ENCODE data around the gene SCFD2. TPM values are rescaled to one million over a fixed set of nuclear protein-coding genes. Genes with fewer than 3 reads are reported as not detected.

SCFD2 gene
- total RNA-seq, 1 donor = 24.2 TPM

- Histone ChIP-seq H3K4me3 (ENCODE audit: insufficient read depth, low read length) (no peak overlapping the region), H3K27me3 (ENCODE audit: insufficient read depth, low read length) (no peaks in the 10 kb centered on the region), H3K79me2 (ENCODE audit: insufficient read depth, low read length) (peaks cover 8% of the 10 kb centered on the region), H3K36me3 (ENCODE audit: insufficient read depth, low read length) (no peaks in the 10 kb centered on the region), H3K9me3 (ENCODE audit: low read depth, low read length) (no peaks in the 10 kb centered on the region), H3K4me1 (ENCODE audit: insufficient read depth, low read length) (peaks cover 16% of the 10 kb centered on the region), H4K20me1 (ENCODE audit: insufficient read depth, low read length) (no peaks in the 10 kb centered on the region), H2AFZ (ENCODE audit: low read length) (no peak overlapping the region), H3K27ac (ENCODE audit: low read depth, low read length) (no peak overlapping the region), H3K4me2 (ENCODE audit: insufficient read depth, low read length) (no peak overlapping the region)
- TF ChIP-seq CTCF (IDR thresholded peaks at IDR 0.05; ENCODE audit: extremely low read depth, low read depth, low read length) = no peak
- DNase-seq (ENCODE audit: insufficient read length, low spot score, missing footprints) = no peak
Observed at GRCh38 chr4:53235547-53235946, 130.3 kb downstream of the SCFD2 start.

- no peak overlapping the region for H3K4me2 ChIP-seq (ENCODE audit: insufficient read depth, low read length)
Observed at GRCh38 chr4:53234669-53235068, 131.2 kb downstream of the SCFD2 start.

GRCh38 chr4:53234111-53234510, 131.8 kb downstream of the SCFD2 start:
- Histone ChIP-seq H4K20me1 (ENCODE audit: insufficient read depth, low read length) (no peaks in the 10 kb centered on the region), H3K9me3 (ENCODE audit: low read depth, low read length) (no peaks in the 10 kb centered on the region), H3K4me2 (ENCODE audit: insufficient read depth, low read length) (no peak overlapping the region), H3K4me3 (ENCODE audit: insufficient read depth, low read length) (no peak overlapping the region), H3K79me2 (ENCODE audit: insufficient read depth, low read length) (peaks cover 8% of the 10 kb centered on the region), H2AFZ (ENCODE audit: low read length) (no peak overlapping the region), H3K36me3 (ENCODE audit: insufficient read depth, low read length) (no peaks in the 10 kb centered on the region), H3K27me3 (ENCODE audit: insufficient read depth, low read length) (no peaks in the 10 kb centered on the region), H3K4me1 (ENCODE audit: insufficient read depth, low read length) (peaks cover 16% of the 10 kb centered on the region), H3K27ac (ENCODE audit: low read depth, low read length) (no peak overlapping the region)
- no peak for TF ChIP-seq CTCF (IDR thresholded peaks at IDR 0.05; ENCODE audit: extremely low read depth, low read depth, low read length)
- no peak for DNase-seq (ENCODE audit: insufficient read length, low spot score, missing footprints)

More at GRCh38 chr4:53234669-53235068, 131.2 kb downstream of the SCFD2 start:
- H3K4me3 ChIP-seq (ENCODE audit: insufficient read depth, low read length) = no peak overlapping the region
- no peak for TF ChIP-seq CTCF (IDR thresholded peaks at IDR 0.05; ENCODE audit: extremely low read depth, low read depth, low read length)
- H3K79me2 ChIP-seq (ENCODE audit: insufficient read depth, low read length) = peaks cover 8% of the 10 kb centered on the region
- H3K9me3 ChIP-seq (ENCODE audit: low read depth, low read length) = no peaks in the 10 kb centered on the region
- no peaks in the 10 kb centered on the region for H3K36me3 ChIP-seq (ENCODE audit: insufficient read depth, low read length)
- no peak overlapping the region for H3K27ac ChIP-seq (ENCODE audit: low read depth, low read length)
- no peaks in the 10 kb centered on the region for H3K27me3 ChIP-seq (ENCODE audit: insufficient read depth, low read length)
- peaks cover 16% of the 10 kb centered on the region for H3K4me1 ChIP-seq (ENCODE audit: insufficient read depth, low read length)
- H4K20me1 ChIP-seq (ENCODE audit: insufficient read depth, low read length) = no peaks in the 10 kb centered on the region
- no peak overlapping the region for H2AFZ ChIP-seq (ENCODE audit: low read length)
- no peak for DNase-seq (ENCODE audit: insufficient read length, low spot score, missing footprints)

- TF ChIP-seq CTCF (IDR thresholded peaks at IDR 0.05; ENCODE audit: extremely low read depth, low read depth, low read length) = no peak
- no peak overlapping the region for H3K27ac ChIP-seq (ENCODE audit: low read depth, low read length)
- no peak overlapping the region for H3K4me3 ChIP-seq (ENCODE audit: insufficient read depth, low read length)
- H4K20me1 ChIP-seq (ENCODE audit: insufficient read depth, low read length) = no peaks in the 10 kb centered on the region
- H3K4me1 ChIP-seq (ENCODE audit: insufficient read depth, low read length) = peaks cover 16% of the 10 kb centered on the region
- H3K36me3 ChIP-seq (ENCODE audit: insufficient read depth, low read length) = no peaks in the 10 kb centered on the region
- H3K79me2 ChIP-seq (ENCODE audit: insufficient read depth, low read length) = peaks cover 9% of the 10 kb centered on the region
- no peak overlapping the region for H2AFZ ChIP-seq (ENCODE audit: low read length)
- H3K4me2 ChIP-seq (ENCODE audit: insufficient read depth, low read length) = peak overlapping the region; percentile 24
- no peak for DNase-seq (ENCODE audit: insufficient read length, low spot score, missing footprints)
- no peaks in the 10 kb centered on the region for H3K9me3 ChIP-seq (ENCODE audit: low read depth, low read length)
- no peaks in the 10 kb centered on the region for H3K27me3 ChIP-seq (ENCODE audit: insufficient read depth, low read length)
Observed at GRCh38 chr4:53233114-53233795, 132.6 kb downstream of the SCFD2 start.

Measured in osteoblast (primary cell).